KMS-11 (cell line): Measurements from ENCODE around the gene TGFBI.

Experiments
- H2AFZ ChIP-seq: fragments of 200-600 bp; sonication (generic); 2 replicates; pipeline ENCODE4 v1.6.1; 2016; ENCODE audit warnings: antibody characterized with exemption, mixed run types, low read depth
- H3K27ac ChIP-seq: fragments of 200-600 bp; sonication (generic); 2 replicates; pipeline ENCODE4 v1.6.1; 2016; ENCODE audit warnings: mild to moderate bottlenecking, mixed run types
- H3K27me3 ChIP-seq: fragments of 200-600 bp; sonication (generic); 2 replicates; pipeline ENCODE4 v1.6.1; 2017; ENCODE audit warnings: mild to moderate bottlenecking, low read depth, mixed run types, moderate library complexity; ENCODE audit not compliant: insufficient read depth
- H3K36me3 ChIP-seq: fragments of 200-600 bp; sonication (generic); 2 replicates; pipeline ENCODE4 v1.6.1; 2017; ENCODE audit warnings: mild to moderate bottlenecking, mixed run types; ENCODE audit not compliant: insufficient read depth
- H3K4me1 ChIP-seq: fragments of 200-600 bp; sonication (generic); 2 replicates; pipeline ENCODE4 v1.6.1; 2016; ENCODE audit warnings: mild to moderate bottlenecking, low read depth, mixed run types; ENCODE audit not compliant: poor library complexity, severe bottlenecking
- H3K4me2 ChIP-seq: fragments of 200-600 bp; sonication (generic); 2 replicates; pipeline ENCODE4 v1.7.0; 2016; ENCODE audit warnings: mild to moderate bottlenecking, mixed run types
- H3K4me3 ChIP-seq: fragments of 200-600 bp; sonication (generic); IDR thresholded peaks from 2 replicates; pipeline ENCODE4 v1.6.1; 2017; ENCODE audit warnings: low read depth, low read length, mixed read lengths; ENCODE audit not compliant: insufficient read depth
- H3K79me2 ChIP-seq: fragments of 200-600 bp; sonication (generic); 2 replicates; pipeline ENCODE4 v1.6.1; 2016; ENCODE audit warnings: low read depth, mixed run types; ENCODE audit not compliant: insufficient read depth
- H3K9ac ChIP-seq: fragments of 200-600 bp; sonication (generic); 2 replicates; pipeline ENCODE4 v1.6.1; 2016; ENCODE audit warnings: mild to moderate bottlenecking, mixed run types
- H4K20me1 ChIP-seq: fragments of 200-600 bp; sonication (generic); 2 replicates; pipeline ENCODE4 v1.6.1; 2016; ENCODE audit warnings: mild to moderate bottlenecking, mixed run types; ENCODE audit not compliant: insufficient read depth
- CTCF ChIP-seq: fragments of 200-600 bp; sonication (generic); conservative IDR thresholded peaks from 2 replicates; pipeline ENCODE4 v1.6.1; 2017; ENCODE audit warnings: low read depth, mild to moderate bottlenecking, antibody characterized with exemption, low read length, moderate library complexity, mixed read lengths

The TGFBI gene

GRCh38 chr5:136021016-136021405 lies 7.8 kb upstream of the TGFBI start:
- no peak overlapping the region for H3K27ac ChIP-seq
- no peaks in the 10 kb centered on the region for H4K20me1 ChIP-seq
- no peak overlapping the region for H2AFZ ChIP-seq
- H3K4me3 ChIP-seq = no peak overlapping the region
- no peaks in the 10 kb centered on the region for H3K27me3 ChIP-seq
- no peak overlapping the region for H3K9ac ChIP-seq
- H3K4me2 ChIP-seq = no peak overlapping the region
- H3K79me2 ChIP-seq = no peaks in the 10 kb centered on the region
- no peaks in the 10 kb centered on the region for H3K4me1 ChIP-seq
- no peak for TF ChIP-seq CTCF
- no peaks in the 10 kb centered on the region for H3K36me3 ChIP-seq

GRCh38 chr5:136022965-136023364 lies 5.8 kb upstream of the TGFBI start:
- Histone ChIP-seq H2AFZ (no peak overlapping the region), H3K27ac (no peak overlapping the region), H3K9ac (no peak overlapping the region), H4K20me1 (no peaks in the 10 kb centered on the region), H3K79me2 (no peaks in the 10 kb centered on the region), H3K4me3 (no peak overlapping the region), H3K4me2 (no peak overlapping the region), H3K36me3 (no peaks in the 10 kb centered on the region), H3K4me1 (no peaks in the 10 kb centered on the region), H3K27me3 (no peaks in the 10 kb centered on the region)
- TF ChIP-seq CTCF = no peak

GRCh38 chr5:136023958-136024541 lies 4.7 kb upstream of the TGFBI start:
- H2AFZ ChIP-seq = no peak overlapping the region
- no peak overlapping the region for H3K9ac ChIP-seq
- TF ChIP-seq CTCF = no peak
- no peaks in the 10 kb centered on the region for H4K20me1 ChIP-seq
- no peak overlapping the region for H3K27ac ChIP-seq
- no peaks in the 10 kb centered on the region for H3K79me2 ChIP-seq
- no peaks in the 10 kb centered on the region for H3K4me1 ChIP-seq
- H3K36me3 ChIP-seq = no peaks in the 10 kb centered on the region
- H3K27me3 ChIP-seq = no peaks in the 10 kb centered on the region
- H3K4me2 ChIP-seq = no peak overlapping the region
- H3K4me3 ChIP-seq = no peak overlapping the region

- no peak overlapping the region for H3K27ac ChIP-seq
- no peaks in the 10 kb centered on the region for H3K27me3 ChIP-seq
- TF ChIP-seq CTCF = no peak
- no peaks in the 10 kb centered on the region for H3K36me3 ChIP-seq
- no peak overlapping the region for H2AFZ ChIP-seq
- H4K20me1 ChIP-seq = no peaks in the 10 kb centered on the region
- H3K4me3 ChIP-seq = no peak overlapping the region
- H3K9ac ChIP-seq = no peak overlapping the region
- H3K4me1 ChIP-seq = no peaks in the 10 kb centered on the region
- no peak overlapping the region for H3K4me2 ChIP-seq
- no peaks in the 10 kb centered on the region for H3K79me2 ChIP-seq
Measured at GRCh38 chr5:136025900-136026299, 2.9 kb upstream of the TGFBI start.

- no peak overlapping the region for H3K4me3 ChIP-seq
- no peaks in the 10 kb centered on the region for H3K36me3 ChIP-seq
- H3K9ac ChIP-seq = no peak overlapping the region
- no peak for TF ChIP-seq CTCF
- no peak overlapping the region for H3K27ac ChIP-seq
- H3K79me2 ChIP-seq = no peaks in the 10 kb centered on the region
- H4K20me1 ChIP-seq = no peaks in the 10 kb centered on the region
- no peaks in the 10 kb centered on the region for H3K4me1 ChIP-seq
- no peaks in the 10 kb centered on the region for H3K27me3 ChIP-seq
- no peak overlapping the region for H3K4me2 ChIP-seq
- H2AFZ ChIP-seq = no peak overlapping the region
Measured at GRCh38 chr5:136026636-136027035, 2.2 kb upstream of the TGFBI start.
